OCI-LY7 (cell line): ENCODE measurements around the gene KIF3A. TPM values are rescaled to one million over a fixed set of nuclear protein-coding genes. Genes with fewer than 3 reads are reported as not detected.
A peak's percentile ranks its signal among the peaks of the same experiment; 100 is the strongest.

Source experiments
- BruUV-seq: library from RNA; stranded (reverse); fragments of 400-500 nt; replicated peaks from 2 replicates; lab custom pipeline; 2021; lab: Mats Ljungman, UMichigan
- CTCF ChIA-PET: fragments of 300-600 bp; sonication (Branson Sonifier 250); formaldehyde crosslinking; loops from one replicate; lab custom pipeline; 2022; ENCODE audit warnings: antibody characterized with exemption; ENCODE audit not compliant: unreplicated experiment; lab: Charles Lee
- POLR2A ChIA-PET: fragments of 300-600 bp; sonication (Branson Sonifier 250); formaldehyde crosslinking; loops from one replicate; lab custom pipeline; 2022; ENCODE audit warnings: antibody characterized with exemption; lab: Charles Lee
- DNase-seq: peaks from one replicate; pipeline ENCODE4 v3.0.0-alpha.2; 2015; ENCODE audit warnings: low spot score
- H2AFZ ChIP-seq: fragments of 200-600 bp; sonication (generic), shearing (Covaris generic); 2 replicates; pipeline ENCODE4 v1.6.1; 2014; ENCODE audit warnings: mild to moderate bottlenecking, antibody characterized with exemption, low read length, moderate library complexity
- H3K27ac ChIP-seq: fragments of 200-600 bp; sonication (generic); 2 replicates; pipeline ENCODE4 v1.5.1; 2014; ENCODE audit warnings: mixed run types, low read depth, mild to moderate bottlenecking, moderate library complexity, low read length, inconsistent platforms; ENCODE audit not compliant: poor library complexity, severe bottlenecking
- H3K36me3 ChIP-seq: fragments of 200-600 bp; sonication (generic); 2 replicates; pipeline ENCODE4 v1.6.1; 2014; ENCODE audit warnings: mild to moderate bottlenecking, antibody characterized with exemption, low read length, moderate library complexity, mixed read lengths; ENCODE audit not compliant: insufficient read depth
- H3K4me1 ChIP-seq: fragments of 200-600 bp; sonication (generic); 2 replicates; pipeline ENCODE4 v1.5.1; 2014; ENCODE audit warnings: mild to moderate bottlenecking, low read length; ENCODE audit not compliant: insufficient read depth, poor library complexity, severe bottlenecking
- H3K4me2 ChIP-seq: fragments of 200-600 bp; sonication (generic); 2 replicates; pipeline ENCODE4 v1.6.1; 2014; ENCODE audit warnings: mild to moderate bottlenecking, low read length
- H3K4me3 ChIP-seq: fragments of 200-600 bp; sonication (generic); 2 replicates; pipeline ENCODE4 v1.5.1; 2014; ENCODE audit warnings: mild to moderate bottlenecking, low read depth, low read length; ENCODE audit not compliant: poor library complexity, severe bottlenecking
- H3K79me2 ChIP-seq: fragments of 200-600 bp; sonication (generic); 2 replicates; pipeline ENCODE4 v1.6.1; 2016; ENCODE audit warnings: low read depth, mild to moderate bottlenecking, low read length, moderate library complexity, mixed read lengths; ENCODE audit not compliant: insufficient read depth
- H3K9me2 ChIP-seq: fragments of 200-600 bp; sonication (generic); 2 replicates; pipeline ENCODE4 v1.6.1; 2016; ENCODE audit warnings: mild to moderate bottlenecking, low read length, mixed read lengths; ENCODE audit not compliant: insufficient read depth
- H3K9me3 ChIP-seq: fragments of 200-600 bp; sonication (generic); 2 replicates; pipeline ENCODE4 v1.6.1; 2014; ENCODE audit warnings: mild to moderate bottlenecking, mixed run types, low read length, mixed read lengths
- H4K20me1 ChIP-seq: fragments of 200-600 bp; sonication (generic); 2 replicates; pipeline ENCODE4 v1.6.1; 2014; ENCODE audit warnings: mild to moderate bottlenecking, antibody characterized with exemption, low read length, moderate library complexity, mixed read lengths; ENCODE audit not compliant: insufficient read depth
- EZH2phosphoT487 ChIP-seq: fragments of 200-600 bp; sonication (generic); IDR thresholded peaks from 2 replicates; pipeline ENCODE4 v1.6.1; 2018; ENCODE audit warnings: low read depth, borderline replicate concordance, mild to moderate bottlenecking, mixed run types, antibody characterized with exemption, low read length, moderate library complexity, mixed read lengths
- intact Hi-C: fragments of 100-400 bp; cut with micrococcal nuclease; formaldehyde crosslinking; loops from one replicate; pipeline ENCODE4 v1.10.0; 2022; ENCODE audit not compliant: unreplicated experiment
- total RNA-seq, 2 experiments: library from RNA; depleted of rRNA in 1 of 2; stranded (reverse); fragments of >200 nt in 1 of 2; shearing (Covaris generic) in 1 of 2; gene quantifications; 2 replicates each; pipeline ENCODE4 v1.2.3, GENCODE V29; 2014 to 2022
- TF ChIP-seq, protein P1 (sequence below): fragments of 200-600 bp; sonication (generic); conservative IDR thresholded peaks from 2 replicates; pipeline ENCODE4 v1.5.1; 2014; ENCODE audit warnings: mild to moderate bottlenecking, antibody characterized with exemption, low read length, moderate library complexity, mixed read lengths

Gene KIF3A
- total RNA-seq, 2 experiments from 2014 or later: 6.7 to 14.2 TPM

DNA sequence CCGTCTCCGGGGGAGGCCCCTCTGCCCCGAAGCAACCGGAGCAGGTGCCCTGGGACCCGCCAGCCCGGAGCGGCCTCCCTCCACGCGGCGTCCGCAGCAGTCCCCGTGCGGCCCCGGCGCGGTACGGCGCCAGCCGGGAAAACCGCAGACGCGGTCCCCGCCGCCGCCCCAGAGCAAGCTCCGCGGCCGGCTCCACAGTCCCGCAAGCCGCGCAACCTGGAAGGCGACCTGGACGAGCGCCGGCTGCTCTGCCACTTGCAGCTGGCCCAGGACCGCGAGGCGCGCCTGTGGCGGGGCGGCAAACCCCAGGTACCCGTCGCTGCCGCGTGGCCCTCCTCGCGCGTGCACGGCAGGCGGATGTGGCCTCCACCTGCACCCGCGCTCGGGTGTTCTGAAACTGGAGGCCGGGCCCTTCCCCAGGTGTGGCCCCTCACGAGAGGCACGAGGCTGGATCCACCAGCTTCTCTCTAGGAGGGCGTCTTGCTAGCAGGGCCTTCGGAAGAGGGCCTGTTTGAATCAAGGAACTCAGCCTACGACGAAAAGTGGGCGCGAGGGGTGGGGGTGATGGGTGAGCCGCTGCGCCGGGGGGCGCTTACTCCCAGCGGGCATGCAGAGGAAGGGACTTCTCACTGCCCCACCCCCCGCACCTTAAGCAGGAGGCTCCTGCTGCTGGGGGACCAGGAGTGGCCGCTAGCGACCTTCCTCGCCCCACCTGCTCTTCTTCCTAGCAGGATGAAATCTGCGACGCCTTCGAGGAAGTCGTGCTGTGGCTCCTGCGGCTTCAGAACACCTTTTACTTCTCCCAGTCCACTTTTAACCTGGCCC lies 10.5 kb upstream of the KIF3A start:
- Histone ChIP-seq H3K4me3 (no peak overlapping the region), H4K20me1 (no peaks in the 10 kb centered on the region), H2AFZ (no peak overlapping the region), H3K27ac (no peak overlapping the region), H3K9me3 (no peaks in the 10 kb centered on the region), H3K4me1 (no peaks in the 10 kb centered on the region), H3K4me2 (peak overlapping the region; percentile 57; the same call in 1 of the 2 replicates), H3K9me2 (no peaks in the 10 kb centered on the region), H3K79me2 (no peaks in the 10 kb centered on the region), H3K36me3 (no peaks in the 10 kb centered on the region)
- POLR2A ChIA-PET: interaction anchor here (0.6 kb wide), 2 partner anchors 79 to 545 kb away, joined by 3 read pairs; no protein-coding TSS in a partner anchor
- CTCF ChIA-PET: interaction anchor here (0.5 to 1.1 kb wide), 3 partner anchors 9 to 168 kb away, joined by 3 to 4 read pairs (median 3); partner anchors contain the start of gene KIF3A
- no peak for TF ChIP-seq EZH2phosphoT487
- TF ChIP-seq, protein P1, sequence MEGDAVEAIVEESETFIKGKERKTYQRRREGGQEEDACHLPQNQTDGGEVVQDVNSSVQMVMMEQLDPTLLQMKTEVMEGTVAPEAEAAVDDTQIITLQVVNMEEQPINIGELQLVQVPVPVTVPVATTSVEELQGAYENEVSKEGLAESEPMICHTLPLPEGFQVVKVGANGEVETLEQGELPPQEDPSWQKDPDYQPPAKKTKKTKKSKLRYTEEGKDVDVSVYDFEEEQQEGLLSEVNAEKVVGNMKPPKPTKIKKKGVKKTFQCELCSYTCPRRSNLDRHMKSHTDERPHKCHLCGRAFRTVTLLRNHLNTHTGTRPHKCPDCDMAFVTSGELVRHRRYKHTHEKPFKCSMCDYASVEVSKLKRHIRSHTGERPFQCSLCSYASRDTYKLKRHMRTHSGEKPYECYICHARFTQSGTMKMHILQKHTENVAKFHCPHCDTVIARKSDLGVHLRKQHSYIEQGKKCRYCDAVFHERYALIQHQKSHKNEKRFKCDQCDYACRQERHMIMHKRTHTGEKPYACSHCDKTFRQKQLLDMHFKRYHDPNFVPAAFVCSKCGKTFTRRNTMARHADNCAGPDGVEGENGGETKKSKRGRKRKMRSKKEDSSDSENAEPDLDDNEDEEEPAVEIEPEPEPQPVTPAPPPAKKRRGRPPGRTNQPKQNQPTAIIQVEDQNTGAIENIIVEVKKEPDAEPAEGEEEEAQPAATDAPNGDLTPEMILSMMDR: no peak
- DNase-seq: no peak
- BruUV-seq: no TSS peak
- intact Hi-C loops: no loop called here

DNA sequence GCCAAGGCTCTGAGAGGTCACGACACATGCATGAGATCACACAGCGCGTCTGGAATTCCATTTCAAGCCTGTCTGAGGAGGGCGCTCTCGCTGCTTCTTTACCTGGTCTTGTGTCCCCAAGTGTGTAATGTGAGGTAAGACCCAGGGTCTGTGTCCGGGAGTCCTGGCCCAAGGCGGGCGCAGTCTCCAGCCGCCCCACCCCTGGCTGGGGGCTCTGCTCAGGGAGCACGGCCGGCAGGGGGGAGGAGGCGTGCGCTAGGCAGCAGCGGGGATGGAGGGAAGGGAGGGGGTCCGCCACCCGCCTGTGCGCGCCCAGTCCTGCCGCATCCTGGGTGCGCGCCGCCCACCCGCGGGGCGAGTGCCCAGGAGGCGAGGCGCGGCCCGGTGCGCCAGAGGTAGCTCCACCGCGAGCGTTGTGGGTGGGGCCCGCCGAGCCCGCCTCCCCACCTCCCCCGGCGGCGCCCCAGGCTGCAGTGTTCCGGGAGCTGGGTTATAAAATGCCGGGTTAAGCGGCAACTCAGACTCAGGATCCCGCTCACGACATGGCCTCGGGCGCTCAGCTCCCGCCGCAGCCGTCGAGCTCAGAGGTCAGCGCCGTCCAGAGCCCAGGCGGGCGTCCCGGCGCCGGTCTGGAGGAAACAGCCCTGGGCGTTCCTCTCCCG lies 9.7 kb upstream of the KIF3A start, which contains the start of gene CCNI2:
TSS of gene CCNI2 (plus strand) at position 473 of the 662 bp plus-strand sequence. CDS start at position 543, 70 bp downstream.
- DNase-seq: peak; percentile 15
- Histone ChIP-seq H3K4me1 (no peaks in the 10 kb centered on the region), H3K27ac (no peak within 1 kb of the TSS), H3K4me2 (peak within 1 kb of the TSS; percentile 57), H3K9me2 (no peaks in the 10 kb centered on the region), H3K79me2 (no peaks in the 10 kb centered on the region), H3K4me3 (peak within 1 kb of the TSS; percentile 51), H2AFZ (0 out of 2 replicates have a peak within 1 kb of the TSS, but pooled peaks have one; percentile 17), H3K36me3 (no peaks in the 10 kb centered on the region), H4K20me1 (no peaks in the 10 kb centered on the region), H3K9me3 (no peaks in the 10 kb centered on the region)
- ChIA-PET CTCF (interaction anchor here (0.5 to 1.1 kb wide), 2 partner anchors 10 to 169 kb away, joined by 3 to 4 read pairs; partner anchors contain the start of gene KIF3A), POLR2A (interaction anchor here (0.6 kb wide), 2 partner anchors 78 to 546 kb away, joined by 3 read pairs; no protein-coding TSS in a partner anchor)
- no peak for TF ChIP-seq EZH2phosphoT487
- TF ChIP-seq, protein P1: peak; percentile 60
- intact Hi-C loops: no loop called here
- no TSS peak for BruUV-seq
